Dedifferentiated amniotic fluid mesenchymal stem cell (primary cell): ENCODE measurements around the gene SMO.
"Not testable (repeated sequence)": the region's sequence is repeated elsewhere in the genome, so short reads cannot be mapped to it uniquely, and the experiment has no call there.

Source experiments
- DNase-seq: peaks from one replicate; pipeline ENCODE4 v3.0.0-alpha.2; 2016; ENCODE audit errors: extremely low spot score

SMO gene

DNA sequence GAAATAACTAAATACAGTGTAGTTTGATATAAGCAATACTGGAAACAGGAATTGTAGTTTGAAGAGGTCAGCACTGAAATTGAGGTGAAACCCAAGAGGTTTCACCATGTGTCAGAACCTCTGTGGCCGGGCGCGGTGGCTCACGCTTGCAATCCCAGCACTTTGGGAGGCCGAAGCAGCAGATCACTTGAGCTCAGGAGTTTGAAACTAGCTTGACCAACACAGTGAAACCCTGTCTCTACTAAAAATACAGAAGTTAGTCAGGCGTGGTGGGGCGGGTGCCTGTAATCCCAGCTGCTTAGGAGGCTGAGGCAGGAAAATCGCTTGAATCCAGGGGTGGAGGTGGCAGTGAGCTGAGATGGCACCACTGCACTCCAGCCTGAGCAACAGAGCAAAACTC, 50.1 kb downstream of the SMO start:
- no peak for DNase-seq

DNA sequence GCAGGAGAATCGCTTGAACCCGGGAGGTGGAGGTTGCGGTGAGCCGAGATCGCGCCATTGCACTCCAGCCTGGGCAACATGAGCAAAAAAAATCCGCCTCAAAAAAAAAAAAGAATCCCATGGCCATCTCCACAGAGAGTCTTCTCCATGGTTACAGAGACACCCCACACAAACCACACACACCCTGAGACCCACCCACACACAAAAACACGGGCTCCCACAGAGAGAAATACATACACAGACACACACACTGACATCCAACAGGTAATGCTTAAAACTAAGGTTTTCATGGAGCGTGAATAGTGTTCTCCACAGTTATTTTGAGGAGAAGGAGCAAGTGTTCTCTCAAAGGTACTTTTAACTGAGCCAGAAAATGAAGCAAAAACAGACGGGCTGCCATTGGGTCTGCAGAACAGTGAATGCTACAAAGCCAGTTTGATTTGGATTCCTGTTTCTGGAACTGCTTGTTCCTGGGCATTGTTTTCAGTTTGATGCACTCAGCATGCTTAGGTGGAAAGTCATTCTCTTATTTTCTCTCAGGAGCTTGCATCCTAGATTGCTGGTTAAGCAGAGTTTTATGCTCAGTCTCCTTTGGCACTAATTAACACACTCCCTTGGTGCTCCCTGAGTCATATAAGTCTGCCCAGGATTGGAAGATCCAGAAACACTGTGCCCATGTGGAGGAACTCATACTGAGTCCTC, 51.8 kb downstream of the SMO start:
- no peak for DNase-seq

DNA sequence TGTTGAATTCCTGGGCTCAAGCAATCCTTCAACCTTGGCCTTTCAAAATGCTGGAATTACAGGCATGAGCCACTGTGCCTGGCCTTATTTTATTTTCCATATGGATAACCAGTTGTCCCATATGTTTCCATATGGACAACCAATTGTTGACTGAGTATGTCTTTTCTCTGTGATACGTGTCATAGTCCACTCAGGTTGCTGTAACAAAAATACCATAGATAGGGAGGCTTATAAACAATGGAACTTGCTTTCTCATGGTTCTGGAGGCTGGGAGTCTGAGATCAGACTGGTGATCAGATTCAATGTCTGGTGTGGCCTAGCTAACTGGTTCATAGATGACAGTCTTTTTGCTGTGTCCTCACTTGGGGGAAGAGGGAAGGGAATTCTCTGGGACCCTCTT, 55.8 kb downstream of the SMO start:
- no peak for DNase-seq

DNA sequence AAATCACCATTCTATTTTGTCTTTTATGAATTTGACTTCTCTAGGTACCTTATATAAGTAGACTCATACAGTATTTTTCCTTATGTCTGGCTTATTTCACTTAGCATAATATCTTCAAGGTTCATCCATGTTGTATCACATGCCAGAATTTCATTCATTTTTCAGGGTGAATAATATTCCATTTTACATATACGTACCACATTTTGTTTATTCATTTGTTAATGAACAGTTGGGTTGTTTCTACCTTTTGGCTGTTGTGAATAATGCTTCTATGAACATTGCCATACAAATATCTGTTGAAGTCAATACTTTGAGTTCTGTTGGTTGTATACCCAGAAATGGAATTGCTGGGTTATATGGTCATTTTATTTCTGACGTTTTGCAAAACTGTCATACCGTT, 57.1 kb downstream of the SMO start:
- DNase-seq = no peak

DNA sequence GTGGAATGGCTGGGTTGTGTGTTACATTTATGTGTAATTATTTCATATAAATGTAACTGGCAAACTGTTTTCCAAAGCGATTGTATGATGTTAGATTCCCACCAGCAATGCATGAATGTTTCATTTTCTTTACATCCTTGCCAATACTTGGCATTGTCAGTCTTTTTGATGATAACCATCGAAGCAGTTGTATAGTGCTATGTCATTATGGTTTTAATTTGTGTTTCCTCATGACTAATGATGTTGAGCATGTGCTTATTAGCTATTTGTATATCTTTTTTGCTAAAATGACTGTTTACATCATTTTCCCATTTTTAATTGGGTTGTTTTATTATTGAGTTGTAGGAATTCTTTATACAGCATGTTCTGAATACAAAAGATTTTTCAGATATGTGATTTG, 58.7 kb downstream of the SMO start:
- DNase-seq = no peak

DNA sequence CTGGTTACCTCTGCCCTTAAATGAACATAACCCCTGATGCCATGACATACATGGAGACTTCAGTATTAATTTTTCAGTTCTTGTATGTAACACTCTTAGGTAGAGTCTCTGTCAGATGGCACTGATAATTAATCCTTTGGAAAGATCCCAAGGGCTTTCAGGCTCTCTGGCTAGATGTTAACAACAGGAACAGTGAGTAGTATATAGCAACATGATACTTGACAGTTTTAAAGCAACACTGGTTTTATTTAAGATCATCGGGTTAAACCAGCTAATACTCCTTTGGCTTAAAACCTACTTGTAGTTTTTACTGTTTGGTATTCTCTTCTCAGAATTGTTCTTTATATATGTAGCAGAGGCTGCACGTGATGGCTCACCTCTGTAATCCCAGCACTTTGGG, 63.7 kb downstream of the SMO start:
- no peak for DNase-seq

DNA sequence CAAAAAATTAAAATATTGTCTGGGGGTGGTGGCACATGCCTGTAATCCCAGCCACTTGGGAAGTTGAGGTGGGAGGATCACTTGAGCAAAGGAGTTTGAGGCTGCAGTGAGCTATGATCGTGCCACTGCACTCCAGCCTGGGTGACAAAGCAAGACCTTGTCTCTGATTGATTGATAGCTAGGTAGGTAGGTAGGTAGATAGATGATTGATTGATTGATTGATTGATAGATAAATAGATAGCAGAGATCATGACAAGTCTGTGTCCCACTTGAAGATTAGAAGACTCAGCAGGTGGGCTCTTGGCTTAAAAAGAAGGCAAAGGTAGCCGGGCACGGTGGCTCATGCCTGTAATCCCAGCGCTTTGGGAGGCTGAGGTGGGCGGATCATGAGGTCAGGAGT, 64.2 kb downstream of the SMO start:
- not testable (repeated sequence) for DNase-seq

DNA sequence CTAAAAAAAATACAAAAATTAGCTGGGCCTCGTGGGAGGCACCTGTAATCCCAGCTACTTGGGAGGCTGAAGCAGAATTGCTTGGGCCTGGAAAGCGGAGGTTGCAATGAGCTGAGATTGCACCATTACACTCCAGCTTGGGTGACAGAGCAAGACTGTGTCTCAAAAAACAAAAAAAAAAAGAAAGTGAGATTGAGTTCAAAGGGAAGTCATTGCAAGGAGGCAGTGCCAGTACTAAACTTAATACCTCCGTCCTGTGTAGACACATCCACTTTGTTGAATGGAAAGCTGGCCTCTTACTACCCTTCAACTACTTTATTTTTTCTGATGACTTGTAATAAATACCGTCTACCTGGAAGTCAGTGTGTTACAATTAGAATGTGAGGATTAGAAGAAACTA, 67.4 kb downstream of the SMO start:
- no peak for DNase-seq

DNA sequence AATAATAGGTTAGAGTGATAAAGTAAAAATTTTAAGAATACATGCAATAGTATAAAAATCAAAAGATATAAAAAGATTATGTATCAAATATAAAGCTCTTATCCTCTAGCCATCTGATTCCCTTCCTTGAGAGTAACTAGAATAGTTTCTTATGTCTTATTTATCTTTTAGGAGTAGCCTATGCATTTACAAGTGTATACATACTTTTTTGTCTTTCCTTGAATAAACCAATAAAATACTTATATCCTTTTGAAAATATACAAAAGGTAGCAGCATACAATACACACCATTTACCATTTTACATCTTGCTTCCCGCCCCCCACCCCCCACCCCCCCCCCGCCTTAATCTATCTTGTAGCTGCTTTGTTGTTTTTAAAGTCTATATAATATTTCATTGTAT, 67.8 kb downstream of the SMO start:
- no peak for DNase-seq

DNA sequence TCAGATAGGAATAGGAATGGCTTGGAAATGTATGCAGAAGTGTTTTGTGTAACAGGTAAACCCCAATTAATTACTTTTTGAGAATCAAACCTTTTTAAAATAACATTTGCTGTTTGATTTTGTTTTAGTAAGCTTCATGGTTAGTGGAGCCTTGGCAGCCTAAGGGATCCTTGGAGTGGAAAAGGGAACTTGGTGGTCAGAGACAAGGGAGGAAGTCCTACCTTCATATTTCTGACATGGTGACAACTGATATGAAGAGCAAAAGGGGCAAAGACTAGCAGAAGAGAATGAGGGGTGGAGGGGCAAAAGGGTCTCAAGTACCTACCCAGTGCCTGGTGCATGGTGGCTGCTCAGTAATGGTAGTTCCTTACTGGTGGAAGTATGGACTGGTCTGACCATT, 68.7 kb downstream of the SMO start:
- no peak for DNase-seq

DNA sequence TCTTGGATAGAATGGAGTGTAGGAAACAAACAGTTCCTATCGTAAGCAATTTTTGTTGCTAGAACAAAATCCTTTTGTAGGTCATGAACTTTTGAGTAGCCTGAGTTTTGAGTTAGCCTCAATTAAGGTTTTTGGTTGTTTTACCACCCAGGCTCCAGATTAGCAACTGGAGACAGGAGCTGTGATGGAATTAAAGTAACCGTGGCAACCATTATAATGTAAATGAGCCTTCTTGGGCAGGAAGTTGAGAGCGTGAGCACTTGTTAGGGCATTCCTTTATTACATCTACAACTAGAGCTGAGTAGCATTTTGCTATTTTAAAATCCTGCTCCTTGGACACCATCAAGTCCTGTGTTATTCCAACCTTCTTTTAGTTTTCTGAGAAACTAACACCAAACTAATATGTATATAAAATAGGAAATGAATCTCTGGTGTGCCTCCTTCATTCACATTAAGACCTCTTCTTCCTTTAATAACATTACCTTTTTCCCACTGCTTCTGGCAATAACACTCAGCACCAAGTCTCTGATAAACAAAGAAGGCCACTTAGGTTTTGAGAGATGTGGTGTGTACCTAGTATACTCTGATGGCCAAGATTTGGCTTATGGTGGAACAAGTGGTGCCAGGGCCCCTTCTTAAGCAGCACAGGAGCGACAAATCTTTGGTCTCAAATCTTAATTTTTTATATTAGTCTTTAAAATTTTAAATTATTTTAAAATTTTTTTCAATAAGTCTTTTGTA, 70.4 kb downstream of the SMO start:
- DNase-seq = no peak

DNA sequence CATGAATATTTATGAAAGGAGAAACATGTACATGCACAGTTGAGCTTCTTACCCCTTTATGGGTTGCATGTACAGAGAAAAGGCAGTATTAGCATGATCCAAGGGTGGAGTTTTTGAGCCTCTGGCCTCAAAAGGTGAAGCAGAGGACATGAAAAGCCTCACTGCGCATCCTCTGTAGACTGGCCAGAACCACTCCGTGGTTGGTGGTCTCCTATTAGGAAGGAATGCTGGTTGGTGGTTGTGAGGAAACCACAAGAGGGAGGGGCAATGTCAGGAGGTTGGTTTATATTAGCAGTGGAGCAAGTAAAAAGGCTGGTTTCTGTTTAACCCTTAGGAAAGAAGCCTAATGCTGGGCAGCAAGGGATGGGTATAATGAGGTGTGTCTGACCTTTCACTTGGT, 73.9 kb downstream of the SMO start:
- DNase-seq = no peak
